ENCODE results near the gene BEST2.

The BEST2 gene

GRCh38 chr19:12731337-12731736, 20.3 kb upstream of the BEST2 start:
- no peak for DNase-seq

GRCh38 chr19:12733369-12734214, 18.0 kb upstream of the BEST2 start:
- peak; percentile 43 for DNase-seq

- DNase-seq: peak; percentile 99
Measured at GRCh38 chr19:12736995-12737834, 14.4 kb upstream of the BEST2 start, which contains the start of gene GET3. Gene GET3, plus strand, starts transcription at chr19:12737497. Its CDS starts 9 bp downstream, at chr19:12737506.

- no peak for DNase-seq
Measured at GRCh38 chr19:12737835-12738351, 13.7 kb upstream of the BEST2 start.

- DNase-seq: no peak
Measured at GRCh38 chr19:12745166-12745897, 6.3 kb upstream of the BEST2 start.

GRCh38 chr19:12748489-12748888, 3.1 kb upstream of the BEST2 start:
- DNase-seq: no peak

- peak; percentile 38 for DNase-seq
Measured at GRCh38 chr19:12749938-12750521, 1.6 kb upstream of the BEST2 start.

GRCh38 chr19:12750851-12751250, 740 bp upstream of the BEST2 start:
- no peak for DNase-seq

GRCh38 chr19:12752056-12752781, 628 bp downstream of the BEST2 start:
- DNase-seq: peak; percentile 26

- peak; percentile 41 for DNase-seq
Measured at GRCh38 chr19:12754465-12755196, 3.0 kb downstream of the BEST2 start.

- no peak for DNase-seq
Measured at GRCh38 chr19:12756150-12756883, 4.7 kb downstream of the BEST2 start.

- peak; percentile 87 for DNase-seq
Measured at GRCh38 chr19:12757544-12758274, 6.1 kb downstream of the BEST2 start.

- DNase-seq: no peak
Measured at GRCh38 chr19:12759686-12760085, 8.1 kb downstream of the BEST2 start.

GRCh38 chr19:12763100-12763499, 11.5 kb downstream of the BEST2 start:
- no peak for DNase-seq

GRCh38 chr19:12764698-12765097, 13.1 kb downstream of the BEST2 start:
- DNase-seq: no peak

GRCh38 chr19:12766051-12766521, 14.5 kb downstream of the BEST2 start:
- peak; percentile 92 for DNase-seq

- DNase-seq: no peak
Measured at GRCh38 chr19:12767150-12767549, 15.6 kb downstream of the BEST2 start.

GRCh38 chr19:12767666-12768065, 16.1 kb downstream of the BEST2 start:
- no peak for DNase-seq

GRCh38 chr19:12769689-12770088, 18.1 kb downstream of the BEST2 start:
- DNase-seq: peak; percentile 94

All from DMS53 (cell line).